ENCODE measurements around the gene OPN1MW. TPM values are rescaled to one million over a fixed set of nuclear protein-coding genes. Genes with fewer than 3 reads are reported as not detected.
"Not testable (repeated sequence)": the region's sequence is repeated elsewhere in the genome, so short reads cannot be mapped to it uniquely, and the experiment has no call there.

The OPN1MW gene
- total RNA-seq, 4 donors from 2014 or later: not detected

- H3K4me3 ChIP-seq (replicated peaks in 1 of 3); intact Hi-C loops (cut with DNase I); H3K36me3 ChIP-seq; H3K9me3 ChIP-seq; H3K27ac ChIP-seq; DNase-seq; H3K4me1 ChIP-seq; H3K27me3 ChIP-seq: not testable (repeated sequence)
- WGBS, 2 donors: no CpG with 5 or more reads among the region's 10 CpGs
Observed at GRCh38 chrX:154174356-154174755, 8.0 kb upstream of the OPN1MW start.

DNA sequence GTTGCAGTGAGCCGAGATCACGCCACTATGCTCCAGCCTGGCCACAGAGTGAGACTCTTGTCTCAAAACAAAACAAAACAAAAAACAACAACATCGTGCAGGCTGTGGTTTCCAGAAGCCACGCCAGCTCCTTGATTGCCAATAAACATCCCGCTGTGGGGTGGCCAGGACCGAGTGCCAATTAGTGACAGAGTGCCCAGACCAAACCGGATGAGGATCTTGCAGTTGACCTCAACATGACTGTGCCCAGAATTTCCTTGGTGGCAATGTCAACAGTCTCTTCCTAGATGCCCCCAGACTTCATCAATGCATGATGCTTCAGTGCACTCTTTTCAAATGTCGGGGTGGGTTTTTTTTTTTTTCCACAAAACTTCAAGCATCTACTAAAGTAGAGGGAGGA, 1.4 kb downstream of the OPN1MW start:
- WGBS, 2 donors: no CpG with 5 or more reads among the region's 8 CpGs
- H3K4me3 ChIP-seq (replicated peaks in 1 of 3); H3K27me3 ChIP-seq; H3K4me1 ChIP-seq; H3K27ac ChIP-seq; DNase-seq; H3K9me3 ChIP-seq; H3K36me3 ChIP-seq; intact Hi-C loops (cut with DNase I): not testable (repeated sequence)

DNA sequence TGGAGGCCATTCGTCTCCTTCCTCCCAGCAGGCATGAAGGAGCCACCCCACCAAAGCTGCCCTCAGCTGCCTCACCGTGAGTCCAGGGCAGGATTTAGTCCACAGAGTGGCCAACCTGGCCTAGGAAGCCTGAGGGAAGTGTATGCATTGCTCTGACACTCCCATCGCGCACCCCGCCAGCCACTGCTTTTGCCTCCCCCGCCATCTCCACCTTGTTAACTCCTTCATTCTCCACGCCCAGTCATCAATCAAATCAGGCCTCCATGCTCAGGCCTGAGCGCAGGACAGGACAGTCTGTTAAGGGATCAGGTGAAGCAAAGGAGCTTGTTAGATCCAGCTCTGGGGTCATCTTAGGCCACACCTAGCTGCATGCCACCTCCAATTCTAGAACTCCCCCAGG, 10.4 kb downstream of the OPN1MW start:
- WGBS, 2 donors: no CpG with 5 or more reads among the region's 8 CpGs
- DNase-seq; H3K4me3 ChIP-seq (replicated peaks in 1 of 3); H3K27me3 ChIP-seq; H3K36me3 ChIP-seq; H3K27ac ChIP-seq; H3K9me3 ChIP-seq; H3K4me1 ChIP-seq; intact Hi-C loops (cut with DNase I): not testable (repeated sequence)

- H3K9me3 ChIP-seq; H3K27me3 ChIP-seq; DNase-seq; H3K4me1 ChIP-seq; H3K27ac ChIP-seq; H3K4me3 ChIP-seq (replicated peaks in 1 of 3); intact Hi-C loops (cut with DNase I); H3K36me3 ChIP-seq: not testable (repeated sequence)
- WGBS, 2 donors: no CpG with 5 or more reads among the region's 2 CpGs
Observed at GRCh38 chrX:154194316-154194715, 11.9 kb downstream of the OPN1MW start.

DNA sequence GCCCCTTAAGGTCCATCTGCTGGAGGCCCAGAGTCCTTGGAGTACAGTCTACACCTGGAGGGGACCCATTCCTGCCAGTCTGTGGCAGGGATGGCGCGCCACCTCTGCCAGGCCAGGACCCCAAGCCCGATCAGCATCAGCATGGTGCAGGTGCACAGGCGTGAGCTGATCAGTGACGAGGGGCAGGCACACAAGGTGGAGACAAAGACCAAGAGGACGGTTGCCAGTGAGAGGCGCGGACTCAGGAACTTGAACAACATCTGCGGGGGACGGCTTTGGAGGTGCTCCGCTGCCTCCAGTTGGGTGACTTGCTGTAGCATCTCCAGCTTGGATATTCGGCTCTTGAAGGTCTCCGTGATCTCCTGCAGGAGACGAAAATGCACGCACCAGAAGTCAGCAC, 14.1 kb downstream of the OPN1MW start:
- H3K4me1 ChIP-seq; DNase-seq; H3K27ac ChIP-seq; intact Hi-C loops (cut with DNase I); H3K9me3 ChIP-seq; H3K4me3 ChIP-seq (replicated peaks in 1 of 3); H3K36me3 ChIP-seq; H3K27me3 ChIP-seq: not testable (repeated sequence)
- WGBS, 2 donors: no CpG with 5 or more reads among the region's 15 CpGs

DNA sequence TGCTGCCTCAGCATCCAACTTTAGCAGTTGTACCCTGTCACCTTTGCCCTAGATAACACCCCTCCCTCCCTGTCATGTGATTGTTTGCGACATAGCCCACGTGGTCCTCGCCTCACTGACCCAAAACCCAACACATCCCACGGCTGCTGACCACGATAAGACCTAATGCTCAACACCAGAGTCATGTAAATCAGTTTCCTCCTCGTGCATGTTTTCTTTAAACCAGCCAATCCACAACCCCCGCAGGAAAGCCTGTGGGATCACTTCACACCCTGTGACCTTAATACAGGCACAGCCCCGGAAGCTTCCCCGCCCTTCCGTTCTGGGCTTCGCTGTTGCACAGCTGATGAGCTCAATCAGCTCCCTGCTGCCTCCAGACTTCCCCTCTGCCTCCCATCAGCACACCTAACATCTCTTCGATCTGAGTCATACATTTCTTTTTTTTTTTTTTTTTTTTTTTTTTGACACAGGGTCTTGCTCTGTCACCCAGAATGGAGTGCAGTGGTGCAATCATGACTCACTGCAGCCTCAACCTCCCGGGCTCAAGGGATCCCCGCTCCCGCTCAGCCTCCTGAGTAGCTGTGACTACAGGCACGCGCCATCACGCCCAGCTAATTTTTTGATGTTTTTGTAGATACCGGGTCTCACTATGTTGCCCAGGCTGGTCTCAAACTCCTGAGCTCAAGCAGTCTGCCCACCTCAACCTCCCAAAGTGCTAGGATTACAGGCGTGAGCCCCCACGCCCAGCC, 27.4 kb downstream of the OPN1MW start:
- no CpG with 5 or more reads among the region's 21 CpGs for WGBS, 2 donors
- H3K27me3 ChIP-seq; H3K36me3 ChIP-seq; H3K4me1 ChIP-seq; intact Hi-C loops (cut with DNase I); H3K27ac ChIP-seq; H3K9me3 ChIP-seq; H3K4me3 ChIP-seq (replicated peaks in 1 of 3); DNase-seq: not testable (repeated sequence)

DNA sequence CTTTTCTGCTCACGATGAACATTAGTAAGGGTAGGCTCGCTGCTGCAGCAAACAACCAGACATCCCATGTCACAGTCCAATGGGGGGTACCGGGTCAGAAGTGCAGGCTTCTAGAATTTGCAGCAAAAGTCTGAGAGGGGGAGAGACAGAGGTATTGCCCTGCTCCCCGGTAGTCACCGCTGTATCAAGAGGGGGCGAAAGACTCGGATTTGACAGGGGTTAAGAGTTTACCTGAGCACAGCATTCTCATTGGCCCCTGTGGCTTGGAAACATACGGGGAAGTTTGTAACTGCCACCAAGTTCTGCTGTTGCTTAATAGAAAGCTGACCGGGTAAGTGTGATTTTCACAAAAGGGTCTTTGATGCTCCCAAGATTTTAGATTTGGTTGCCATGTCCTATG, 28.7 kb downstream of the OPN1MW start:
- H3K4me3 ChIP-seq (replicated peaks in 1 of 3); intact Hi-C loops (cut with DNase I); H3K27me3 ChIP-seq; H3K9me3 ChIP-seq; DNase-seq; H3K4me1 ChIP-seq; H3K27ac ChIP-seq; H3K36me3 ChIP-seq: not testable (repeated sequence)
- 72 to 86% methylated on average over 5 of the region's 9 CpGs for WGBS, 2 donors

DNA sequence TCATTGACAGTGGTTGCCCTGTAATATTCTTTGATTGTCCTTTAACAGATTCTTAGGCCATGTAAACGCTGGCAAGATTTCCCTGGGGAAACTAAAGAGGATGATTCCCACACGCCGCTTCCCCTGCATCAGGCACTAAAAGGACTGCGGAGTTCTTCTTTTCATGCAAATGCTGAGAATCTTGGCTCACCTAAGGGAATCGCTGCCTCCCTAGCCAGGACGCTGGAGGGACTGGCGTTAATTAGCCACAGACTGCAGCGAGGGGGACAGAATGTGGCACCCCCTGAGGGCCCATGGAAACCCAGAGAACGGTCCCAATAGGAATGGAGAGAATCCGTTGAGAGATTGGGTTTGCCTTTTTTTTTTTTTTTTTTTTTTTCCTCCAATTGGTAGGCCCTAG, 29.1 kb downstream of the OPN1MW start:
- intact Hi-C loops (cut with DNase I); H3K27me3 ChIP-seq; H3K4me3 ChIP-seq (replicated peaks in 1 of 3); H3K36me3 ChIP-seq; H3K27ac ChIP-seq; H3K4me1 ChIP-seq; DNase-seq; H3K9me3 ChIP-seq: not testable (repeated sequence)
- WGBS, 2 donors: no CpG with 5 or more reads among the region's 10 CpGs

DNA sequence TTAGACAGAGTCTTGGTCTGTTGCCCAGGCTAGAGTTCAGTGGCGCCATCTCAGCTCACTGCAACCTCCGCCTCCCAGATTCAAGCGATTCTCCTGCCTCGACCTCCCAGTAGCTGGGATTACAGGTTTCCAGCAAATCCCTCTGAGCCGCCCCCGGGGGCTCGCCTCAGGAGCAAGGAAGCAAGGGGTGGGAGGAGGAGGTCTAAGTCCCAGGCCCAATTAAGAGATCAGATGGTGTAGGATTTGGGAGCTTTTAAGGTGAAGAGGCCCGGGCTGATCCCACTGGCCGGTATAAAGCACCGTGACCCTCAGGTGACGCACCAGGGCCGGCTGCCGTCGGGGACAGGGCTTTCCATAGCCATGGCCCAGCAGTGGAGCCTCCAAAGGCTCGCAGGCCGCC, 37.1 kb downstream of the OPN1MW start, which contains the start of gene OPN1MW2:
TSS of gene OPN1MW2 (plus strand) at position 301 of the 400 bp plus-strand sequence. CDS start at position 361, 60 bp downstream.
- H3K36me3 ChIP-seq; H3K9me3 ChIP-seq; H3K4me3 ChIP-seq (replicated peaks in 1 of 3); H3K4me1 ChIP-seq; DNase-seq; H3K27me3 ChIP-seq; intact Hi-C loops (cut with DNase I); H3K27ac ChIP-seq: not testable (repeated sequence)
- WGBS, 2 donors: no CpG with 5 or more reads among the region's 16 CpGs

DNA sequence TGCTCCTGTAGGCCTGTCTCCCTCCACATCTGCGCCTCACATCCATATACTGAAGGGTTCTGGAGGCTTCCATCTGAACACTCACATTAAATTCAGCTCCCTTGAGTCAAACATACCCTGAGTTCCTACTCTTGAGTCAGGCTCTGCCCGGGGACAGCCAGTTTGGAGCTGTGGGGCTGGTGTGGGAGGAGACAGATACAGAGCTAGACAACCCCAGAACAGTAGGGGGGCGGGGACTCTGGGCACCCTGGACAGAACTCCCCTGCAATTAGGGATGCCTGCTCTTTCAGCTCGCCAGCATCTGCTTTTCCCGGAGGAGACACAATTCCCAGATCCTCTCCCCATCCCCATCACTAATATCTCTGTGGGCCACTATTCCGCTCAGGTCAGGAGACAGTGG, 42.9 kb downstream of the OPN1MW start:
- H3K4me3 ChIP-seq (replicated peaks in 1 of 3); intact Hi-C loops (cut with DNase I); H3K27ac ChIP-seq; DNase-seq; H3K36me3 ChIP-seq; H3K9me3 ChIP-seq; H3K4me1 ChIP-seq; H3K27me3 ChIP-seq: not testable (repeated sequence)
- no CpG with 5 or more reads among the region's 6 CpGs for WGBS, 2 donors

DNA sequence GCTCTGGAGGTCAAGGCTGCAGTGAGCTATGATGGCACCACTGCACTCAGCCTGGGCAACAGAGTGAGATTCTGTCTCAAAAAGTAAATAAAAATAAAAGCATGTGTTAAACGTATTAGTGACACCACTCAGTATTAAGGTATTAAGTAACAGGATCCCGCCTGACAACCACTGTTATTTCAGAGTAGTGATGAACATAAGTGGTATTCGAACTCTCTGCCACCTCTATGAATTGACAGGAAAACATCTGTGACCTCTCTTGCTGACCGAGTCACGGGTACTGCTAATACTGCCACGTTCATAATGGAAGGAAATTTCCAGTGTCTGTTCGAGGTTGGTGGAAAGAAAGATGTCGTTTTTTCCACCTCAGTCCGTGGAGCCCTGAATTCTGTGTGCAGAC, 44.3 kb downstream of the OPN1MW start:
- H3K27ac ChIP-seq; H3K9me3 ChIP-seq; H3K27me3 ChIP-seq; H3K4me1 ChIP-seq; H3K4me3 ChIP-seq (replicated peaks in 1 of 3); DNase-seq; H3K36me3 ChIP-seq; intact Hi-C loops (cut with DNase I): not testable (repeated sequence)
- WGBS, 2 donors: no CpG with 5 or more reads among the region's 9 CpGs

- H3K4me1 ChIP-seq; H3K36me3 ChIP-seq; H3K27ac ChIP-seq; DNase-seq; intact Hi-C loops (cut with DNase I); H3K4me3 ChIP-seq (replicated peaks in 1 of 3); H3K27me3 ChIP-seq; H3K9me3 ChIP-seq: not testable (repeated sequence)
- no CpG with 5 or more reads among the region's 3 CpGs for whole genome bisulfite sequencing, 2 donors
Observed at GRCh38 chrX:154231443-154231842, 49.0 kb downstream of the OPN1MW start.

- H3K36me3 ChIP-seq; H3K4me1 ChIP-seq; H3K27me3 ChIP-seq; H3K4me3 ChIP-seq (replicated peaks in 1 of 3); H3K27ac ChIP-seq; H3K9me3 ChIP-seq; DNase-seq; intact Hi-C loops (cut with DNase I): not testable (repeated sequence)
- WGBS, 2 donors: no CpG with 5 or more reads among the region's 16 CpGs
Observed at GRCh38 chrX:154233620-154234019, 51.2 kb downstream of the OPN1MW start.

All from thyroid gland (tissue), 4 donors.